Nucleus accumbens (tissue), 56 donors: Measurements from ENCODE around the gene EFCAB6.

Experiments
- DNase-seq, 56 donors: peaks; one replicate each; lab custom pipeline; 2025; lab: John Stamatoyannopoulos, UW

Gene EFCAB6

DNA sequence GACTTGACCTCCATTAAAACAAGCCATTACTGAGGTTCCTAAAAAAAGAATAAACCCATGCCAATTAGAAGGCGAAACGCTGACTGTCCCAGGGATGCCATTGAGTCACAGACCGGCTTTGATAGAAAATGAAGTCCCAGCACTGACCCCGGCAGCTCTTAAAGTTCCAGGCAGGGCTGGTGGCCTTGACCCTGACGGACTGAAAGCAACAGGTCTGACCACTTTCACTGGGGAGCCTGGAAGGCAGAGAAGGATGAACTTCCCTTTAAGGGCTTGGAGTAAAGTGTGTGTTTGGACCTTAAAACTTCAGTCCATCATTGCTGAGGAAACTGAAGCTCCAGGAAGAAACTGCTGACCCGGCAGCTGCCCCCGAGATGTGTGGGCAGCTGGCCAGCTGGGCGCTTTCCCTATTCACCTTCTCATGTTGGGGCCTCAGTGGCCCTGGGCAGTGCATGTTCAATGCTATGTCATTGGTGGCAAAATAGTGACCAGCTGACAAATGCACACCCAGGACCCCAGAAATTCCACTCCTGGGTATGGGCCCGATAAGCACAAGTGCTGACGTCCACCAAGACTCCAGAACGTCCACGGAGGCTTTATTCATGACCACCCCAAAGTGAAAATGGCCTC lies 18.9 kb upstream of the EFCAB6 start:
- DNase-seq, result no peak

GRCh38 chr22:43829904-43830851 lies 18.1 kb upstream of the EFCAB6 start:
- DNase-seq, result no peak

GRCh38 chr22:43828998-43829782 lies 17.1 kb upstream of the EFCAB6 start:
- peak in 16 of 56 donors; percentile 3 to 54 (median 30) for DNase-seq

GRCh38 chr22:43828725-43828997 lies 16.6 kb upstream of the EFCAB6 start:
- DNase-seq, result no peak

DNA sequence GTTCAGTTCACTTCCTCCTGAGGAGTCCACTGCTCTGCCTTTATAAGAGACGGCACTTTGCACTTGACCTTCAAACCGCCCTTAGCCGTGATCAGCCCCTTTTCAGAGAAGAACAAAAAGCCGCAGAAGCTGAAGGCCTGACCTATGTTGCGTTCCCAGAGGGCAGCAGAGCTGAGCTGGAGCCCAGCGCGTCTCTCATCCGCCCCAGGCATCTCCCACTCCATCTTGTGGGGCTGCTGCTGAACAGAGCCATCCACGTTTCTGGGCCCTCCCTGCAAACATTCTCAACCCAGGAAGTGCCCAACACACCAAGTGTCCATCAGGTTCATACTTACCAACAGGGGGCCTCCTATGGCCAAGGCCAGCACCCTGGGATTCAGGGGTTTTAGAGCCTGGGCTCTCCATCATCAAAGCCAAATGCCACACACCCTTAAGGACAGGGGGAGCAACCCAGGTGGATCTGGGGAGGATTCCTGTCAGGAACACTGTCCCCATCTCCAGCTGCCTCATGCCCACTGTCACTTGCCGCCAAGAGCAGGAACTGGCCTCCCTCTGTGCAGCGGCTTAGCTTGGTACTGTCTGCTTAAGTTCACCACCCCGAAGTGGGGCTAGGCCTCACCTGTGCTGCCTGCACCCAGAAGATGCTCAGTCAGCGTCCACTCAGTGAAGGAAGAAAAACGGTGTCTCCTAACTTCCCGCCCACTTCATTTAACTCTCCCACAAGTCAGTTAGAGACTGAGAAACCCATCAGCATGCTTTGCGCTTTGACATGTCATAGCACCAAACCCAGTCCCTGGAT lies 16.0 kb upstream of the EFCAB6 start:
- DNase-seq, result no peak

GRCh38 chr22:43827003-43827735 lies 15.1 kb upstream of the EFCAB6 start:
- DNase-seq, result no peak

- DNase-seq, result peak in 25 of 56 donors; percentile 7 to 65 (median 26)
These were observed 14.3 kb upstream of the EFCAB6 start for GRCh38 chr22:43826142-43827002.

DNA sequence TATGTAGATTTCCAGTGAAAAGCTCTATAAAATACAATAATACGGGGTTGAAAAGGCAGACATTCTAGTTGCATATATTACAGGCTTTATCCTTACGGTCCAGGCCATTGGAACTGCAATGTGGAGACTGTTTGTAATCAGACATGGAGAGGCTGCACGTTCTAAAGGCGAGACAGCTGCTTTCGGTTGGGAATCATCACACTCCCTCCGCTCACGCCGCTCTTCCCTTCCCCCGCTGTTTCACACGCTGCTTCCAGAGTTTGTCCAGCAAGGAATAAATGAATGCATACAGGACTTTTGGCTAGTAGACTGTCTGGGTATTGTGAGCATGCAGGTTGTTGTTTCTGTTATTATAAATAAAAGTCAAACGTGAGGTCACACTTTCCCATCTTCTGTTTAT lies 13.5 kb upstream of the EFCAB6 start:
- no peak for DNase-seq

DNA sequence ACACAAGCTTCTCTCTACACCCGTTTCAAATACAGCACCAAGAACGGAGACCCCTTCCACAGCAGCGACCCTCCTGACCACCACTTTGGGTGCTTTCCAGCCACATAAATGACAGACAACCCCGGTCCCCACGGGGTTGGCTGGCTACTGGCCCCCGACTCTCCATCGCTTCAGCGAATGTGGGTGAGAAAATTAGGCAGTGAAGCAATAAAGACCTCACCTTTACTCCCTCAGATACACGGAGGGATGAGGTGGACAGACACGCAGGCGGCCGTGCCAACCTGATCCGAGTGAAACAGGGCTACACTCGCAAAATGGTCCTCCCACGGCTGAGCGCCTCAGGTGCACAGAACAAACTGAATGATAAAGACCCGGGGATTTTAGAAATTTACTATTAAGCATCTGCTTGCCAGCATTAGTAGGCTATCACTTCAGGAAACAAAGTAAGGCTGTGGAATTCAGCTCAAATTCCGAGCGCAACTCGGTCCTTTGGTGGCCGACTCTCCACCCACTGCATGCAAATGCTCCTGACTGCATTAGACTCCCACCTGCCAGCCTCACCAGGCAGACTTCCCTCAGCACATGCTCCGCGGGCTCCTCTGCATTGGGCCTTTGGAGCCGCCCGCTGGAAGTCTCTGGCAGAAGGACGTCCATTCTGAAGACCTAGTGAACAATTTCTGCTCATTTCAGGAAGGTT lies 12.8 kb upstream of the EFCAB6 start:
- no peak for DNase-seq

- no peak for DNase-seq
These were observed 12.0 kb upstream of the EFCAB6 start for GRCh38 chr22:43823911-43824665.

DNA sequence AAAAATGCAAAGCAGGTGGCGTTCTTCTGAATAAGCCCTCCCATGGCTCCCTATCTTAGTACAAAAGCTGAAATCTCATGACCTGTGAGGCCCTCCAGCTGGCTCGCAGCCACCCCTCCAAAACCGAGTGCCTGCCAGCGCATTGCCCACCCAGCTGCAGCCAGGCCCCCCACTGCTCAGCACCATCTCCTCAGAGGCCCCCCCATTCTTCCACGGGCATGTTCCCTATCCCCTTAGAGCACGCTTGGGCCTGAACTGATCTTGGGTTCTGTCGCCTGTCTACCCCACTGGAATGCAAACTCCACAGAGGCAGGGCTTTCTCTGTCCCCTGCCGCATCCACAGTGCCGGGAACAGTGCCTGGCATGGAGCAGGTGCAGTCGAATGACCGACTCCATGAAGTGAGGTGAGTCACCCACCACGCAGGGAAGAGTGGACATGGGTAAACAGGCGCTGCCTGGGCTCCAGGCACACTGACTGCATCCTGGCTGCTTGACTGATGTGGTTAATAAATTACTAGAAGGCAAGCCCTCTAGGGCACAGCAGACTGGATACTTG lies 11.3 kb upstream of the EFCAB6 start:
- no peak for DNase-seq

- no peak for DNase-seq
These were observed 9.7 kb upstream of the EFCAB6 start for GRCh38 chr22:43821606-43822425.

DNA sequence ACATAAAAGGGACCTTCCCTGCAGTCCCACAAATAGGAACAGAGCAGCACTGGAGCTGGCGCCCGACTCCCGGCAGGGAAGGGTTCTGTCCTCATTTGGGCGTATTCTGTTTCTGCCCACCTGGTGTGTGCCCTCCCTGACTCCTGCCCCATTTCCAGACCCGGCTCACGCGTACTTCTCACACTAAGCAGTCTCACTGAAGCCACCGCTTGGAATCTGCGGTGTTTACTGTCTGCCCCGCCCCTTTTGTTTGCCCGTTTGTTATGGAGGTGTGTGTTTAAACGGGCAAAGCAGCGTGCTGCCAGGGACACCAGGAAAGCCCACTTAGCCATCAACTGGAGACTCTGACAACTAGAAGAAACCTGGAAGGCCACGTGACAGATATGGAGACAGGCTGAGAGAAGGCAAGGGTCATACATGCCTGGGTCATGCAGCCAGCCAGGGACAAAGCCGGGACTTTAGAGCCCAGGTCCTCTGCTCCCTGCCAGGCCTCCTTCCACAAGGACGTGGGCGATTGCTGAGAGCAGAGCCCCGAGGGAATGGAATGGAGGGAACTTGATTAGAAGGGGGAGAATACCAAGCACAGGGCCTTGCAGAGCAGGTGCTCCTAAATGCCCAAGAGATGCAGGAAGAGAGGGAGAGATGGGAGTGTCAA lies 8.7 kb upstream of the EFCAB6 start:
- no peak for DNase-seq

DNA sequence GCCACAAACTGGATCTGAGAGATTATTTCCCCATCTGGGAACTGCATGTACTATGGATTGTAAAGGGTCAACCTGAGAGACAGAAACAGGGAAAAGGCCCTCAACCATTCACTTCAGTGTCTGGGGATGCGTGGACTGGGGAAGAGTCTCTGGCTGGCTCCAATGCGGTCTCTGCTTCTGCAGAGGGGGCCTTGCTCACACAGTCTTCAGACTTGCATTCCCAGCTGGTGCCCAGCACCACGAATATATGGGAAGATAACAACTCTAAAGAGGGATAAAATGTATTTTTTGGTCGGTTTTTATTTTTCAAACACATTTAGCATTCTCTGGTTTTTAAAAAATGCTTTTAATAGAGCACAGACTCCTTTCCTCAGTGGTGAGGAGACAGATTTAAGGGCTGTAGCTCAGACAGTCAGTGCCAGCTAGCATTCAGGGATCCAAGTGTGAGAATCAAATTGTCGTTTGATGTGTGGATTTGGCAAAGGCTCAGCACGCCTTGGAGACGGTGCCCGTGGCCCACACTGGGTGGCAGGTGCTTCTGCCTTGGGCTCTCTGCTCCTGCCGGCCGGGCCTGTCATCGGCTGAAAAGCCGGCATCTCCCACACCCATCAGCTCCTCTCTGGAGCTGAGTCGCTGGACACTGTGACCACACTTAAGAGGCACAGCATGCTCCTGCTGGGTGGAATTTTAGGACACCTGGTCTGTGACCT lies 8.0 kb upstream of the EFCAB6 start:
- no peak for DNase-seq

DNA sequence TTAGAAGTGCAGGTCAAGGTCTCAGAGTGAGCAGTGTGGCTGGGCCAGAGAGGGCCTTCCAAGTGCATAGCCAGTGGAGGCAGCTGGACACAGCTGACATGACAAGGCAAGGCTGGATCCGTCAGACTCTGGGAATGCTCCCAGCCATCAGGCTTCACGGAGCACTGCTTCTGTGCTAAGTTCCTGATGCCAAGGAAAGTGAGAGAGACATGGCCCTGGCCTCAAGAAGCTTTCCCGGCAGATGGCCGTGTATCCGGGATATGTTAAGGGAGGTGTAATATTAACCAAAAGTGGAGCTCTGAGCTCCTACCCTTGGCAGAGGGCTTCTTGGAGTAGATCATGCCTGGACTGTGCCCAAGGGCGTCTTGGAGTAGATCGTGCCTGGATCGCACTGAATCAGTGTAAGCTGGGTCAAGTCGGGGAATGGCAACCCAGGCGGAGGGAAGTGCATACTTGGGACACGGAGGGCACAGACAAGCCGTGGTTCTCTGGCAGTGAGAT lies 7.4 kb upstream of the EFCAB6 start:
- DNase-seq, result no peak
